HepG2 (cell line): ENCODE results near the gene RBCK1. TPM values are rescaled to one million over a fixed set of nuclear protein-coding genes. Genes with fewer than 3 reads are reported as not detected.

Source experiments
- ARNT ChIP-seq: fragments of 450-650 bp; IDR thresholded peaks from 2 replicates; pipeline ENCODE4 v1.6.1; 2017
- DMAP1 ChIP-seq: IDR thresholded peaks from 2 replicates; pipeline ENCODE4 v1.6.1; 2016
- DZIP1 ChIP-seq: sonication (generic); formaldehyde crosslinking; IDR thresholded peaks from 2 replicates; pipeline ENCODE4 v1.5.0; 2020; ENCODE audit warnings: mild to moderate bottlenecking, missing genetic modification reagents
- ELF3 ChIP-seq: IDR thresholded peaks from 2 replicates; pipeline ENCODE4 v1.6.1; 2016; ENCODE audit warnings: missing genetic modification reagents, missing compliant biosample characterization
- FOXM1 ChIP-seq: sonication (generic); formaldehyde crosslinking; IDR thresholded peaks from 2 replicates; pipeline ENCODE4 v1.5.0; 2020; ENCODE audit warnings: missing genetic modification reagents
- HDAC1 ChIP-seq: sonication (generic); formaldehyde crosslinking; IDR thresholded peaks from 2 replicates; pipeline ENCODE4 v1.5.1; 2020; ENCODE audit warnings: mild to moderate bottlenecking, missing genetic modification reagents
- ISX ChIP-seq: sonication (generic); formaldehyde crosslinking; conservative IDR thresholded peaks from 2 replicates; pipeline ENCODE4 v1.5.0; 2020; ENCODE audit warnings: missing genetic modification reagents
- NCOA2 ChIP-seq: sonication (generic); formaldehyde crosslinking; IDR thresholded peaks from 2 replicates; pipeline ENCODE4 v1.8.0; 2022; ENCODE audit warnings: inconsistent platforms
- NFATC3 ChIP-seq: sonication (generic); formaldehyde crosslinking; IDR thresholded peaks from 2 replicates; pipeline ENCODE4 v1.5.1; 2020; ENCODE audit warnings: mild to moderate bottlenecking, missing genetic modification reagents
- NR1H2 ChIP-seq: sonication (generic); formaldehyde crosslinking; IDR thresholded peaks from 2 replicates; pipeline ENCODE4 v1.8.1; 2022; ENCODE audit warnings: low read depth, missing genetic modification reagents, borderline replicate concordance
- POLR2G ChIP-seq: fragments of 200-400 bp; formaldehyde crosslinking; IDR thresholded peaks from 2 replicates; pipeline ENCODE4 v1.6.1; 2018; ENCODE audit warnings: mild to moderate bottlenecking, low read depth, low read length, moderate library complexity
- RBAK ChIP-seq: sonication (generic); formaldehyde crosslinking; IDR thresholded peaks from 2 replicates; pipeline ENCODE4 v1.5.1; 2020; ENCODE audit warnings: mild to moderate bottlenecking, missing genetic modification reagents
- SMAD9 ChIP-seq: sonication (generic); formaldehyde crosslinking; IDR thresholded peaks from 2 replicates; pipeline ENCODE4 v1.5.1; 2020; ENCODE audit warnings: mild to moderate bottlenecking, missing genetic modification reagents
- SRSF9 ChIP-seq: fragments of 200-400 bp; formaldehyde crosslinking; IDR thresholded peaks from 2 replicates; pipeline ENCODE4 v1.6.1; 2018; ENCODE audit warnings: borderline replicate concordance, mild to moderate bottlenecking, low read depth, low read length; ENCODE audit not compliant: insufficient read depth, poor library complexity, severe bottlenecking
- ZBTB44 ChIP-seq: sonication (generic); formaldehyde crosslinking; IDR thresholded peaks from 2 replicates; pipeline ENCODE4 v1.4.0; 2020; ENCODE audit warnings: missing genetic modification reagents
- ZNF143 ChIP-seq: sonication (generic); formaldehyde crosslinking; IDR thresholded peaks from 2 replicates; pipeline ENCODE4 v1.4.0; 2020; ENCODE audit warnings: missing genetic modification reagents
- ZNF207 ChIP-seq: fragments of 450-650 bp; IDR thresholded peaks from 2 replicates; pipeline ENCODE4 v1.6.1; 2016; ENCODE audit warnings: antibody characterized with exemption, borderline replicate concordance
- ZNF260 ChIP-seq: sonication (generic); formaldehyde crosslinking; IDR thresholded peaks from 2 replicates; pipeline ENCODE4 v1.4.0; 2020; ENCODE audit warnings: missing genetic modification reagents, low read depth, mild to moderate bottlenecking, borderline replicate concordance
- ZNF274 ChIP-seq: sonication (generic); formaldehyde crosslinking; IDR thresholded peaks from 2 replicates; pipeline ENCODE4 v1.5.1; 2020; ENCODE audit warnings: mild to moderate bottlenecking, missing genetic modification reagents
- polyA plus RNA-seq, 8 experiments: library from polyadenylated mRNA; depleted of rRNA in 3 of 8; stranded (reverse) in 7 of 8; unstranded in 1 of 8; fragments of >200 nt; fragmentation: Illumina TruSeq in 4 of 8; extraction: Trizol in 4 of 8; gene quantifications; 2 replicates each; pipeline versions ENCODE4 v1.2.1 to v1.2.3, GENCODE V29; 2011 to 2016; ENCODE audit warnings: low read depth in 4 of 8, missing spikeins in 1 of 8, mixed read lengths in 1 of 8; ENCODE audit not compliant: insufficient read depth in 1 of 8
- total RNA-seq, 5 experiments: library from RNA; depleted of rRNA; stranded (reverse); fragments of >200 nt; fragmentation: Illumina TruSeq; extraction: Trizol; gene quantifications; 2 replicates each; pipeline ENCODE4 v1.2.3, GENCODE V29; 2016; ENCODE audit warnings: low read depth in 1 of 5
- TF ChIP-seq, protein P1 (sequence below), 2 experiments: sonication (generic) in 1 of 2; formaldehyde crosslinking in 1 of 2; IDR thresholded peaks; 2 replicates each; pipeline versions ENCODE4 v1.6.1 to v1.9.0; 2014 to 2022; ENCODE audit warnings: antibody characterized with exemption in 1 of 2, borderline replicate concordance in 1 of 2, inconsistent platforms in 1 of 2, low read depth in 1 of 2, missing genetic modification reagents in 1 of 2

Gene RBCK1
- total and polyA plus RNA-seq, 2 of the 13 experiments (the other 11 are each of a cell fraction or from before 2014, with no cell fraction given) = 149 to 215 TPM

DNA sequence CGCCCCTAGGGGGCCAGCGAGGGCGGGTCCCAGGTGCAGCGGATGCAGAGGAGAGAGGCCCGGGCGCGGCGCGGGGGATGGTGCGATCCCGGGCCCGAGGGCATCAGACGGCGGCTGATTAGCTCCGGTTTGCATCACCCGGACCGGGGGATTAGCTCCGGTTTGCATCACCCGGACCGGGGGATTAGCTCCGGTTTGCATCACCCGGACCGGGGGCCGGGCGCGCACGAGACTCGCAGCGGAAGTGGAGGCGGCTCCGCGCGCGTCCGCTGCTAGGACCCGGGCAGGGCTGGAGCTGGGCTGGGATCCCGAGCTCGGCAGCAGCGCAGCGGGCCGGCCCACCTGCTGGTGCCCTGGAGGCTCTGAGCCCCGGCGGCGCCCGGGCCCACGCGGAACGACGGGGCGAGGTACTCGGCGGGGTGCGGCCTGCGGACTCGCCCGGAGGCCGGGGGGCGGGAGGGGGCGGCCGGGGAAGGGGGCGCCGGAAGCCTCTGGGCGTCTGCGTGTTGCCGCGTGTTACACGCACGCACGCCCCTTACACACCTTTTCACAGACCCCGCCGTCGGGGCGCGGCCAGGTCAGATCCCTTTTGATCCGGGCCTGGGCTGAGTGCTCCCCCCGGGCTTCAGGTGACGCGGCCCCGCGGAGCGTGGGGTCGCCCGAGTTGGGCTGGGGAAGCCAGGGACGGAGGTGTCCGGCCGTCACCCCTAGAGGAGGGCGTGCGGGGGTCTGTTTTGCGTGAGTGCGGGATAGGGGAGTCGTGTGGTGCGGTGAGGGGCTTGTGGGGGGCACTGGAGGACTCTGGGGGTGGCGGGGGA, 27.1 kb upstream of the RBCK1 start (continued):
- TF ChIP-seq SRSF9 (no peak), RBAK (CRISPR knock-in tag) (no peak), DMAP1 (peak; percentile 89), ZNF274 (0 out of 2 replicates have a peak, but pooled peaks have one; percentile 71), ZBTB44 (CRISPR knock-in tag) (no peak), ISX (CRISPR knock-in tag) (peak; percentile 52; the same call in 1 of the 2 replicates), FOXM1 (no peak), ELF3 (CRISPR knock-in tag) (0 out of 2 replicates have a peak, but pooled peaks have one; percentile 51), ZNF143 (peak; percentile 29), DZIP1 (CRISPR knock-in tag) (no peak), ARNT (no peak), NFATC3 (CRISPR knock-in tag) (no peak), NR1H2 (CRISPR knock-in tag) (no peak), ZNF207 (no peak), POLR2G (peak; percentile 71), SMAD9 (CRISPR knock-in tag) (no peak), ZNF260 (CRISPR knock-in tag) (no peak), HDAC1 (CRISPR knock-in tag) (peak; percentile 93), NCOA2 (CRISPR knock-in tag) (peak; percentile 84)
- TF ChIP-seq, protein P1, sequence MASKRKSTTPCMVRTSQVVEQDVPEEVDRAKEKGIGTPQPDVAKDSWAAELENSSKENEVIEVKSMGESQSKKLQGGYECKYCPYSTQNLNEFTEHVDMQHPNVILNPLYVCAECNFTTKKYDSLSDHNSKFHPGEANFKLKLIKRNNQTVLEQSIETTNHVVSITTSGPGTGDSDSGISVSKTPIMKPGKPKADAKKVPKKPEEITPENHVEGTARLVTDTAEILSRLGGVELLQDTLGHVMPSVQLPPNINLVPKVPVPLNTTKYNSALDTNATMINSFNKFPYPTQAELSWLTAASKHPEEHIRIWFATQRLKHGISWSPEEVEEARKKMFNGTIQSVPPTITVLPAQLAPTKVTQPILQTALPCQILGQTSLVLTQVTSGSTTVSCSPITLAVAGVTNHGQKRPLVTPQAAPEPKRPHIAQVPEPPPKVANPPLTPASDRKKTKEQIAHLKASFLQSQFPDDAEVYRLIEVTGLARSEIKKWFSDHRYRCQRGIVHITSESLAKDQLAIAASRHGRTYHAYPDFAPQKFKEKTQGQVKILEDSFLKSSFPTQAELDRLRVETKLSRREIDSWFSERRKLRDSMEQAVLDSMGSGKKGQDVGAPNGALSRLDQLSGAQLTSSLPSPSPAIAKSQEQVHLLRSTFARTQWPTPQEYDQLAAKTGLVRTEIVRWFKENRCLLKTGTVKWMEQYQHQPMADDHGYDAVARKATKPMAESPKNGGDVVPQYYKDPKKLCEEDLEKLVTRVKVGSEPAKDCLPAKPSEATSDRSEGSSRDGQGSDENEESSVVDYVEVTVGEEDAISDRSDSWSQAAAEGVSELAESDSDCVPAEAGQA (IDR thresholded peaks at IDR 0.05; ENCODE audit: low read depth) = no peak
- TF ChIP-seq, protein P1 (CRISPR knock-in tag; IDR thresholded peaks at IDR 0.05; ENCODE audit: borderline replicate concordance) = peak; percentile 72
